WI38 (cell line): ENCODE measurements around the gene ANKRD7.

Experiments used
- H3K4me3 ChIP-seq: 2 replicates; pipeline ENCODE4 v1.5.1; 2011; ENCODE audit warnings: low read depth, mild to moderate bottlenecking, control low read depth, low read length
- TF ChIP-seq, protein P1 (sequence below): IDR thresholded peaks from 2 replicates; pipeline ENCODE4 v1.5.1; 2012; ENCODE audit warnings: low read depth, mild to moderate bottlenecking, control low read depth, low read length

ANKRD7 gene

DNA sequence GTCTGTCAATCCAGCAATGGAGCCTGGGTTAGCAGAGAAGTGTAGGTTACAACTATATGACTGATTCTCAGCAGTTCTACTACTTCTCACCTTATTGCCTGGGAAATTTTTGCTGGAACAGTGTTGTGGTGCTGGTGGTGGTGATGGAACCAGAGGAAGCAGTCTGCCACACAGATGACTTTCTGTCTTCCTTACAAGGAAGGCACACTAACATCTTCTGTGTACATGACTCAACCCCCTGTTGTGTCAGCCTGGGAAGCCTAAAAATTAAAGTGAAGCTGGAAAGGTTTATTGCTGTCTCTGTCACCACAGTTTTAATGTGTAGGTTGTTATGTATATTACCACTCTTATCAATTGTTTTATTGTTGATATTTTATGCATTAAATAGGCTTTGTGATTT is 40.3 kb downstream of the ANKRD7 start:
- H3K4me3 ChIP-seq: no peak overlapping the region
- TF ChIP-seq, protein P1, sequence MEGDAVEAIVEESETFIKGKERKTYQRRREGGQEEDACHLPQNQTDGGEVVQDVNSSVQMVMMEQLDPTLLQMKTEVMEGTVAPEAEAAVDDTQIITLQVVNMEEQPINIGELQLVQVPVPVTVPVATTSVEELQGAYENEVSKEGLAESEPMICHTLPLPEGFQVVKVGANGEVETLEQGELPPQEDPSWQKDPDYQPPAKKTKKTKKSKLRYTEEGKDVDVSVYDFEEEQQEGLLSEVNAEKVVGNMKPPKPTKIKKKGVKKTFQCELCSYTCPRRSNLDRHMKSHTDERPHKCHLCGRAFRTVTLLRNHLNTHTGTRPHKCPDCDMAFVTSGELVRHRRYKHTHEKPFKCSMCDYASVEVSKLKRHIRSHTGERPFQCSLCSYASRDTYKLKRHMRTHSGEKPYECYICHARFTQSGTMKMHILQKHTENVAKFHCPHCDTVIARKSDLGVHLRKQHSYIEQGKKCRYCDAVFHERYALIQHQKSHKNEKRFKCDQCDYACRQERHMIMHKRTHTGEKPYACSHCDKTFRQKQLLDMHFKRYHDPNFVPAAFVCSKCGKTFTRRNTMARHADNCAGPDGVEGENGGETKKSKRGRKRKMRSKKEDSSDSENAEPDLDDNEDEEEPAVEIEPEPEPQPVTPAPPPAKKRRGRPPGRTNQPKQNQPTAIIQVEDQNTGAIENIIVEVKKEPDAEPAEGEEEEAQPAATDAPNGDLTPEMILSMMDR: no peak

DNA sequence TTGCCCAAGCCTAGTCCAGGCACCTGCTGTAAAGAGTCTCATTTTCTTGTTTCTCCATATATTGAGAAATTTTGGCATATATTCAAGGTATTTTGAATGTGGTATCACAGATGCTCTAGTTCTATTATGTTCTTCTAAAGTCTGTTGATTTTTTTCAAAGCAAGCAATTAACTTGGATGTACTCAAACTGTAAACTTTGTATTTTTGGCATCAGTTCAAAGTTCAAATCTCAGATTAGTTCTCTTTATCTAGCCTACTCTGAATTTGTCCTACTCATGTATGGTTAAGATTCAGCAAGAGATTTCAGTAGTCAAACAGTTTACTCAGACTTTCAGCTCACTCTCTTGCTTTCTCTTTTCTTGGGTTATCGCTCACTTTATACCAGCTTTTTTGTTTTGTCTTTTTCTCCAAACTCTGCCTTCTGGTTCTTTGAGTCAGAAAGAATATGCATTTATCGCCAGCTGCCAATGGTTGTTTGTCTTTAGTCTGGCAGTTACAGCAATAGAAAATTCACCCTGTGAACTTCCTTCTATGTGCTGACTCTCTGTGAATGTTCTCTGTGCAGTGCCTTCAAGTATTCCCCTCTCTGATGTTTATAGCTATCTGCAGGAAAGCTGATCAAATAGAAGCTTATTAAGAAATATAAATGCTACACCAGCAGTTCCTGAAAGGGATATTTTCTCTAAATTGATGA is 56.0 kb downstream of the ANKRD7 start:
- no peak overlapping the region for H3K4me3 ChIP-seq
- TF ChIP-seq, protein P1: no peak

DNA sequence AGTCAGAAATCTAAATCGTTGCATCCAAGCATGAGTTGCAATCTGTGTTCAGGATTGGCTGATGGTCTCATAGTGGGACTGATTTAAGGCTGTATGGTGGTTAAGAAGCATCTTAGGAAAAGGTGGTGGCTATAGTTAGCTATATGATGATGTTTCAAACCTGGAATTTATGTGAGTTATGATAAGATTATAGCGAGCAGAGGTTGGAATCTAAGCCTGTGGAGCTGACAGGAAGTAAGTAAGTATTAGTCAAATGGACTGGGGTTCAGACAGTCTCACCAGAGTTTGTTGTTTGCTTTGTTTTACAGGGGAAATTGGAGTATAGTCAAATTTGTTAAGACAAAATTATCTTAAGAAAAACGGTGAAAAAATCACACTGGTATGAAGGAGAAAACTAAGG is 56.7 kb downstream of the ANKRD7 start:
- H3K4me3 ChIP-seq: no peak overlapping the region
- TF ChIP-seq, protein P1: no peak

DNA sequence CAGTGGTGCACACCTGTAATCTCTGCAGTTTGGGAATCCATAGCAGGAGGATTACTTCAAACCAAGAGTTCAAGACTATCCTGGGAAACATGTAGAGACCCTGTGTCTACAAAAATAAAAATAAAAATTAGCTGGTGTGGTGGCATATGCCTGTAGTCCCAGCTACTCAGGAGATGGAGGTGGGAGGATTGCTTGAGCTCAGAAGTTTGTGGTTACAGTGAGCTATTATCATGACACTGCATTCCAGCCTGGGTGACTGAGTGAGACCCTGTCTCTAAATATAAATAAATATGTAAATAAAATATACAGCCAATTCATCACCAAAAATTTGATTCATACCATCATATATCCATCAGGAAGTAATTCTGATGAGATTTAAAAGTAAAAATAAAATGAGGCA is 60.9 kb downstream of the ANKRD7 start:
- TF ChIP-seq, protein P1: no peak
- no peak overlapping the region for H3K4me3 ChIP-seq

DNA sequence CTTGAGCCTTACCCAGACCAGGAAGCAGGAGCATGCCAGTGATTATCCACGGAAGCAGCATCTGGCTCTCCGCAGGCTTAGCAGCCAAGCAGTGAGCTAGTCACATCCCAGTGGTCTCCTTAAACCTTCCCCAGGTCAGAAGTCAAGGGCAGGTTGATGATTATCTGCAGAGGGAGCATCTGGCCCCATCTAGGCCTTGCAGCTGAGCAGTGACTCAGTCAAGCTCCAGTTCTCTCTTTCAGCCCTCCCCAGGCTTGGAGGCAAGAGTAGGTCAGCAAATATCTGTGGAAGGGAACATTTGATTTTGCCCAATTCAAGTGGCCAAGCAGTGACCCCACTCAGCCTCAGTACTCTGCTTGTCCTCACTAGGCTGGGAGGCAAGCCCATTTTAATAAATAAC is 61.6 kb downstream of the ANKRD7 start:
- no peak overlapping the region for H3K4me3 ChIP-seq
- TF ChIP-seq, protein P1: no peak

DNA sequence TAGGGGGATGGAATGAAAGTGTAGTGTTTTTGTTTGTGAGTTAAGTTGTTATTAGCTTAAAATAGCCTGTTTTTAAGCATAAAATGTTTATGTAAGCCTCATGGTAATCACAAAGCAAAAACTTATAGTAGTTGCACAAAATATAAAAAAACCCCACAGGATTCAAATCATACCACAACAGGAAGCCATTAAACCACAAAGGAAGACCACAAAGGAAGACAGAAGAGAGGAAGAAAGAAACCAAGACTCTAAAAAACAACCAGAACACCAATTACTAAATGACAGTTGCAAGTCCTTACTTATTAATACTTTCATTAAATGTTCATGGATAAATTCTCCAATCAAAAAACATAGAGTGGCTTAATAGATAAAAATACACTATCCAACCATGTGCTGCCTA is 63.6 kb downstream of the ANKRD7 start:
- no peak overlapping the region for H3K4me3 ChIP-seq
- TF ChIP-seq, protein P1: no peak

DNA sequence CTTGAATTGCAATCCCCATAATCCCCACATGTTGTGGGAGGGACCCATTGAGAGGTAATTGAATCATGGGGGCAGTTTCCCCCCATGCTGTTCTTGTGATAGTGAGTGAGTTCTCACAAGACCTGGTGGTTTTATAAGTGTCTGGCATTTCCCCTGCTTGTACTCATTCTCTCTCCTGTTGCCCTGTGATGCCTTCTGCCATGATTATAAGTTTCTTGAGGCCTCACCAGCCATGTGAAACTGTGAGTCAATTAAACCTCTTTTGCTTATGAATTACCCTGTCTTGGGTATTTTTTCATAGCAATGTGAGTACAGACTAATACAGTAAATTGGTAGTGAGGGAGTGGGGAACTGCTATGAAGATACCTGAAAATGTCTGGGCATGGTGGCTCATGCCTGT is 65.0 kb downstream of the ANKRD7 start:
- no peak overlapping the region for H3K4me3 ChIP-seq
- TF ChIP-seq, protein P1: no peak
